Measurements from ENCODE around the gene TMEM213.
"Not testable (repeated sequence)": the region's sequence is repeated elsewhere in the genome, so short reads cannot be mapped to it uniquely, and the experiment has no call there.

TMEM213 gene

DNA sequence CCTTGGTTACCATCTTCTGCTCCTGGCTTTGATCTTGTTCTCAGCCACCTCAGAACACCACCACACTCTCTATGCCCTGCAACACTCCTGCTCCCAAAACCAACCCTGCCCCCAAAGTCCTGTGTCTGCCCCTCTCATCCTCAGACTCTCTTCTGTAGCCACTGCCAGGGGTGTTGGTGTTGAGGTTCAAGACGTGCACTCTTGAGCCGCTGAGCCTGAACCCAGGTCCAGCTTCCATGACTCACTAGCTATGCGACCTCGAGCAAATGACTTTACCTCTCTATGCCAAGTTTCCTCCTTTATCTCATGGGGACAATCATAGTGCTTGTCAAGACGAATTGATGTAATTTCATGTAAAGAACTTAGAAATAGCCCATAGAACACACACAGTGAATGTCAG lies 1.0 kb downstream of the TMEM213 start:
- no peak for DNase-seq

DNA sequence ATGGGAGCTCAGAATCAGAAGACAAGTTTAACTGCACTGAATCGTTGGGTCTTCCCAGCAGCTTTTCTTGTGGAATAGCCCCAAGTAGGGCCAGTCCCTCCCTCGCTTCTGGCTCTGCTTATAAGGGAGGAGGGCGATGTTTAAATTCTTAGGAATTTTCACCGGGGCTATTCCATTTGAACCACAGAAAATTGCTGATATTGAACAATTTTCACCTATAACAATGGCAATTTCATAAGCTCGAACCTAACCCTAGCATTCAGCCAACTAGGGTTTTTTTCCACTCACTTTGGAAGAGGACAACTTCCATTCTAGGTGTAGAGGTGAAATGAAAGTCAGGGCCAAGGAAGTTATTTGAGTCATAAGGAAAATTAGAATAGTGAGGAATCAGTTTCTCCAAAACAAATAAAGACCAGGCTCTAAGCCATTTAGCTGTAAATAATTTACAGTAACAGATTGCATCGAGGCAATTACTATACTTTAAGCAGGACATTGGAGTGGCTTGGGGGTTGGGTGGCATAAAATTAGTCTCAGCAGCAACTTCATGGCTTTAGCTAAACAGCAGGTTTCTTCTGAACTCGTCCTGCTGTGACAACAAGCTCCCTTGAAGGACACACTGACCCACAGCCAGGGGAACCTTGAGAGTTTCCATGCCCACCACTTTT lies 1.7 kb downstream of the TMEM213 start:
- DNase-seq: no peak

DNA sequence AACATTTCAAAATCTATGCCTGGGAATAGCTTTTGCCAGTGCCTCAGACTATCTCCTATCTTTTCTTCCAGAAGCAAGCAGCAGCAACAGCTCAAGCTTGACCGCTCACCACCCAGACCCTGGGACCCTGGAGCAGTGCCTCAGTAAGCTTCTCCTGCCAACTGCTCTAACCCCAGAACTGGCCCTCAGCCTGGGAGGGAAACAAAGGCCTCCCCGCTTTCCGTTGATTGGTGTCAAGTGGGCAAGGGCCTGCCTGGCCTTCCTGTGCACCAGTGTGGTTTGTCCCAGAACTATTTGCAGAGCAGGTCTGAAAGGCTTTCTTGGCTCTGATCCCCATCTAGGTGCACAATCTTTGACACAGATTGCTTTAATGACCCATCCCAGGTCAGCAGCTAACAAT lies 3.5 kb downstream of the TMEM213 start:
- no peak for DNase-seq

DNA sequence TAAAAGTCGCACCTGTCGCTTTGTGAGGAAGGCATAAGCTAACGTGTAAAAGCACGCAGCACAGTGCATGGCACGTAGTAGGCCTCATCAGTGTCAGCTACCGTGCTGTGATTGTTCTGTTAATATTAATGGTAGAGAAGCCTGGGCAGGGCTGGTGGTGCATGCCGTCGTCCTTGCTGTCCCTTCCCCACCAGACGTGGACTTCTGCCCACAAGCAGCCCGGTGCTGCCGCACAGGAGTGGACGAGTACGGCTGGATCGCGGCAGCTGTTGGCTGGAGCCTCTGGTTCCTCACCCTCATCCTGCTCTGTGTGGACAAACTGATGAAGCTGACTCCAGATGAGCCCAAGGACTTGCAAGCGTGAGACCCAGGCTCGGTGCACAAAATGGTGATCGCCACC lies 4.9 kb downstream of the TMEM213 start:
- DNase-seq: no peak

DNA sequence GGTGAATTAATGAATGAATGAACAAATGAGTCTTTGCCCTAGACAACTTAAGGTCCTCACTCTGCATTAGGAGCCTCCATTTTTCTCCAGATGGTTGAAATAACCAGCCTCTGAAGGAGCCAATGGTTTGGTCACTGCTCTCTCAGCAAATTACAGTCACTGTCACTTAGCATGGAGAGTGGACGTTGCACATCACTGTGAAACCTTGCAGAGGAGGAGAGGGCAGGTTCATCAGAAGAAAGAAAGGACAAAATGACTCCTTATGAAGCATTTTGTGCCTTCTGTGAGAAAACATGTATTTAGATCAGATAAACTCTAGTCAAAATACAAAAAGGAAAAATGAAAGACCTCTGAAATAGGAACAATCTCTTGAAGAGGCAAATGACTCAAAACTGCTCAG lies 6.8 kb downstream of the TMEM213 start:
- no peak for DNase-seq

DNA sequence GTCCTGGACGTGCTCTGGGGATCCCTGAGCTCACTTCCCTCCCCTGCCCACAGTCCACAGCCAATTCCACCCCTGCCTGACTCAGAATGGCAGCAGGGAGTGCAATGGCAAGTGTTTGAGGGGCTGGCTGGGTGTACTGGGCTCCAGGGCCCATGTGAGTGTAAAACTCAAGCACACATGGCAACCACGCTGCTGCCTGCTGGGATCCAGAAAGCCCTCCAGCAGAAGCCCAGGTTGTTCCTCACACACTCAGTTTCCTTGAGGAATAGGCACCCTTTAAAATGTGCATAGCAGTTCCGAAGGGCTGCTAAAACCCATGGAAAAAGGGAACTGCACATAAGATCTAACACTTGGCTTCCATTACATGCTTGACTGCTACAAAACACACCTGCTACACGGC lies 11.6 kb downstream of the TMEM213 start:
- DNase-seq: no peak

DNA sequence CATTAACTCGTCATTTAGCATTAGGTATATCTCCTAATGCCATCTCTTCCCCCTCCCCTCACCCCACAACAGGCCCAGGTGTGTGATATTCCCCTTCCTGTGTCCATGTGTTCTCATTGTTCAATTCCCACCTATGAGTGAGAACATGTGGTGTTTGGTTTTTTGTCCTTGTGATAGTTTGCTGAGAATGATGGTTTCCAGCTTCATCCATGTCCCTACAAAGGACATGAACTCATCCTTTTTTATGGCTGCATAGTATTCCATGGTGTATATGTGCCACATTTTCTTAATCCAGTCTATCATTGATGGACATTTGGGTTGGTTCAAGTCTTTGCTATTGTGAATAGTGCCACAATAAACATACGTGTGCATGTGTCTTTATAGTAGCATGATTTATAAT lies 13.5 kb downstream of the TMEM213 start:
- not testable (repeated sequence) for DNase-seq

DNA sequence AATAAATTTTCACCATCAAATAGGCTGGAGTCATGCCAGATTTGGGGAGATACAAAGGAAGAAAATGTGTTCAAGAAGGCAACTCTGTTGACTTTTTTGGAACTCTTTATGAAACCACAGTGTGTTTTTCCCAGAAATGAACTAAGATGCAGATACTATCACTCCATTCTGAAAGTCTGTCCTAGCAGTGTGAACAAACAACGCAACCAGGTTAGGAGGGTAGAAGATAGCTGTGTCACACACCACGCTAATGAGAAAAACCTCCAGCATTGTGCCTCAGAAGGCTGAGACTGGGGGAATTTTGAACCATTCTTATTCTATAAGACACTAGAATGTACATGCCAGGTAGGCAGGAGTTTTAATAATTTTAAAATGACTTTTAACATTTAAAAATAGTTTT lies 16.2 kb downstream of the TMEM213 start:
- DNase-seq: no peak

DNA sequence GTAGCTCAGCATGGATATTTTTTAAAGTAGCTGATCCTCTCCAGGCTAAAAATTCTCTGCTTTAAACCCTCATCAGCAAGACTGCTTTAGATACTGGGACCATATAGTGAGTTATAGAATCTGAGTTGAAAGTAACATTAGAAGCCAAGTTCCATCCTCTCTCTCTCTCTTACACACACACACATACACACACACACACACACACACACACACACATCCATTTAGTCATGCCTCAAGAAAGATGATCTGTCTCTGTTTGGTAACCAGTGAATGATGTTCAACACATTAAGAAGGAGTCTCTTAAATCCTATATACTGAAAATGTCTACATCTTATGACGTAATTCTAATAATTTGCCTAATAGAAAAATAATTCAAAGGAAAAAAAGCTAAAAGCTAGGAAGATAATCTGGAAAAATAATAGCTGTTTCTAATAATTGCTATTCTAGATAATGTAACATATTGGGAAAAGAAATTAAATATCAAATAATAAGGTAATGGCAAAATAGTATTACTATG lies 17.1 kb downstream of the TMEM213 start:
- no peak for DNase-seq

DNA sequence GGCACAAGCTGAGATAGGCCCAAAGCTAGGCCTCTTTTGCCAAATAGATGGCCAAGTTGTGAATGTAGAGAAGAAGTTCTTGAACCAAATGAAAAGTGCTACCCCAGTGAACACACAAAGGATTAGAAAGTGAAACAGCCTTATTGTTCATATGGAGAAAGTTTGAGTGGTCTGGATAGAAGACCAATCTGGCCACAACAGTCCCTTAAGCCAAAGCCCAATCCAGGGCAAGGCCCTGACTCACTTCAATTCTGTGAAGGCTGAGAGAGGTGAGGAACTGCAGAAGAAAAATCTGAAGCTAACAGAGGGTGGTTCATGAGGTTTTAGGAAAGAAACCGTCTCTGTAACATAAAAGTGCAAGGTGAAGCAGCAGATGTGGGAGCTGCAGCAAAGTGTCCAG lies 18.9 kb downstream of the TMEM213 start:
- DNase-seq: no peak

DNA sequence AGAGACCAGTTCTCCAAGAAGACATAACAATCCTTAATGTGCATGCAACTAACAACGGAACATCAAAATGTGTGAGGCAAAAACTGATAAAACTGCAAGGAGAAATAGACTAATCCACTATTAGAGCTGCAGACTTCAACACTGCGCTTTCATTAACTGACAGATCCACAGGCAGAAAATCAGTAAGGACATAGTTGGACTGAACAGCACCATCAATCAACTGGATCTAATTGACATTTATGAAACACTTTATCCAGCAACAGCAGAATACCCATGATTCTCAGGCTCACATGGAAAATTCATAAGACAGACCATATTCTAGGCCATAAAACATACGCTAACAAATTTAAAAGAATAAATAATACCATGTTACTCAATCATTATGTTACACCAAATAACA lies 21.8 kb downstream of the TMEM213 start:
- no peak for DNase-seq

DNA sequence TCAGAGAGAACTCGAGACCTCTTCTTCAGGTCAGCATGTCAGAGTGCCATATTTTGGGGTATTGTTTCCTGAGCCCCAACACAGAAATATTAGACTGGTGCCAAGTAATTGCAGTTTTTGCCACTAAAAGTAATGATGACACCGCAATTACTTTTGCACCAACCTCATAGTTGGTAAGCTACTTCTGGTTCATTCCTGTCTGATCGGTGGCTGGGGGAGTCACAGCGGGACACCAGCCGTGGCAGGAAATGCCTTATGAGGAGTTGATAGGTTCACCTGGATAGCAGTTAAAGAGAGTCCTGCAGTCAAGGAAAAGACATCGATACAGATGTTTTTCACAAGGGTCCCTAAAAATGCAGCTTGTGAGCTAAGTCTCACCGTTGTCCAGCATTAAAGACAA lies 24.1 kb downstream of the TMEM213 start:
- no peak for DNase-seq

DNA sequence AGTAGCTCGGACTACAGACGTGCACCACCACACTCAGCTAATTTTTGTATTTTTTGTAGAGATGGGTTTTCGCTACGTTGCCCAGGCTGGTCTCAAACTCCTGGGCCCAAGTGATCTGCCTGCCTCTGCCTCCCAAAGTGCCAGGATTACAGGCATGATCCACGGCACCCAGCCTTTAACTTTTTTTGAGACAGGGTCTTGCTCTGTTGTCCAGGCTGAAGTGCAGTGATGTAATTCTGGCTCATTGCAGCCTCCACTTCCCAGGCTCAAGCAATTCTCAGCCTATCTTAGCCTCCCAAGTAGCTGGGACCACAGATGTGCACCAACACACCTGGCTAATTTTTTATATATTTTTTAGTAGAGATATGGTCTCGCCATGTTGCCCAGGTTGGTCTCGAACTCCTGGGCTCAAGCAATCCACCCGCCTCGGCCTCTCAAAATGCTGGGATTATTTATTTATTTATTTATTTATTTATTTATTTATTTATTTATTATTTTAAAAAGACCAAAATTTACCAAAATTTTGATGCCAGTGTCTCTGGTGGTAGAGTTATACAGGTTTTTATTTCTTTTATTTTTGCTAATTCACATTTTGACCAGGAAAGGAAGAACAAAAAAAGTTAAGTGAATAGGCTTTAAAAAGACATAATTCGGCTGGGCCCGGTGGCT lies 25.2 kb downstream of the TMEM213 start:
- no peak for DNase-seq

DNA sequence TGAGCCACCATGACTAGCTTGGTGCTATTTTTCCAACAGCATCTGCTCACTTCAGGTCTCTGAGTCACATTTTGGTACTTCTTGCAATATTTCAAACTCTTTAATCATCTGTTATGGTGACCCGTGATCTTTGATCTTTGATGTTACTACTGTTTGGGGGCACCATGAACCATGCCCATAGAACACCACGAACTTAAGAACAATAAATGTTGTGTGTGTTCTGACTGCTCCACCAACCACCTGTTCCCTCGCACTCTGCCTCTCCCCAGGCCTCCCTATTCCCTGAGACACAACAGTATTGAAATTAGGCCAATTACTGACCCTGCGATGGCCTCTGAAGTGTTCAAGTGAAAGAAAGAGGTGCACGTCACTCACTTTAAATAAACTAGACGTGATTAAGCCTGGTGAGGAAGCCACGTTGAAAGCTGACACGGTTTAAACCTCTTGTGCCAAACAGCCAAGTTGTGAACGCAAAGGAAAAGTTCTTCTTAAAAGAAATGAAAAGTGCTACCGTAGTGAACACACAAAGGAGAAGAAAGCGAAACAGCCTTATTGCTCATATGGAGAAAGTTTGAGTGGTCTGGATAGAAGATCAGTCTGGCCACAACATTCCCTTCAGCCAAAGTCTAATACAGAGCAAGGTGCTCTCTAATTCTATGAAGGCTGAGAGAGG lies 27.4 kb downstream of the TMEM213 start:
- no peak for DNase-seq

DNA sequence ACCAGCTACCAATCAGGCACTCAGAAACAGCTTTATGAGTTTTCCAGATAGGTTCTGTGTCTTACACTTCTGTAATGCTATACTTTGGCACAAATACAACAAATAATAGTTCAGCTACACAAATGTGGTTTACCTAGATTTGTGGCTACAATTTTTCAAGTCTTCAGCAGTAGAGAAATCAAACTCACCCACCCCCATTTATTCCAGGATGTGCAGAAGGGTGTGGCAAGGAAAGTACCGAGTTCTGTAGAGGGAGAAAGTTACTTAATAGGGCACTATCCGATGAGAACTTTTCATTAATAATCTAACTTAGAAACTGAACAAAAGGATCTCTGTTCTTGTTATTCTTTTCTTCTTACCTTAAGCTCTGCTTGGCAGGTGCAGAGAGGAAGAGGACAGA lies 30.5 kb downstream of the TMEM213 start:
- DNase-seq: no peak

DNA sequence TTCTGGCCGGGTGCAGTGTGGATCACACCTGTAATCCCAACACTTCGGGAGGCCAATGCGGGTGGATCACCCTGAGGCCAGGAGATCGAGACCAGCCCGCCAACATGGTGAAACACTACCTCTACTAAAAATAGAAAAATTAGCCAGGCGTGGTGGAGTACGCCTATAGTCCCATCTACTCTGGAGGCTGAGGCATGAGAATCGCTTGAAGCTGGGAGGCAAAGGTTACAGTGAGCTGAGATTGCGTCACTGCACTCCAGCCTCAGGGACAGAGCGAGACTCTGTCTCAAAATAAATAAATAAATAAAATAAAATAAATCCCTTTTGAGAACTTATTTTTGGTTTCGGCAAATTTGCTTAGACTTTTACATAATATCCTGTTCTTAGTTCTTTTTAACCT lies 31.5 kb downstream of the TMEM213 start:
- no peak for DNase-seq

DNA sequence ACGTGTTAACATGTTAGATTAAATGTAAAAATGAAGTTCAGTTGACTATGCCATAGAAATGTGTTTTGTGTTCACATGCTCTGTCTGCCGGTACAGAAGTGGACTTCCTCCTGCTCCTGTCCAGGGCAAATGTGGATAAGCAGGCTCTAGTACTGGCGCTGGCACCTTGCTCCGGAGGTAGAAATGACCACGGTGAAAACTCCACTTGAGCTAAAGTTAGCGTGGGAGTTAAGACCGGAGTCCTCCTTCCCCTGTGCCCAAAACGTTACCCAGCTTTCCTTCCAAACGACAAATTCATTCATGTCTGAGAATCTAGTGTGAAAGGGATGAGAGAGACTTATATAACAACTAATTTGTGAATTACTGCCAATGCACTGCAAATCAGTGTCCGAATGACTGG lies 35.2 kb downstream of the TMEM213 start:
- DNase-seq: no peak

DNA sequence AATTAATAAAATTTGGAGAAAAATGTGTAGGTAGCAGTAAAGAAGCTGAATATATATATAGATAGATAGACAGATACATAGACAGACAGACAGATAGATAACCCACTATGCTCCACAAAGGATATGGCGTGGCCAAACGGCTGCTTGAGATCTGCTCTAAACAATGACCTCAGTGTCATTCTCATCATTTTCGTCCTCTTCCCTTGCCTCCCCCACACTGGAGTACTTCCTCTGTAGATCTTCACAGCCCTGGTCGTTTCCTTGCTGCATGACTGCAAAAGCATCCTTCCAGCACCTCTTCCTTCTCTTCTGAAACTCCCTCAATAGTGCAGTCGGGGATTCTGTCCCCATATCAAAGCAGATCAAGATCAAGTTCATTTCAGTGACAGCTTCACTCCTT lies 35.8 kb downstream of the TMEM213 start:
- no peak for DNase-seq

DNA sequence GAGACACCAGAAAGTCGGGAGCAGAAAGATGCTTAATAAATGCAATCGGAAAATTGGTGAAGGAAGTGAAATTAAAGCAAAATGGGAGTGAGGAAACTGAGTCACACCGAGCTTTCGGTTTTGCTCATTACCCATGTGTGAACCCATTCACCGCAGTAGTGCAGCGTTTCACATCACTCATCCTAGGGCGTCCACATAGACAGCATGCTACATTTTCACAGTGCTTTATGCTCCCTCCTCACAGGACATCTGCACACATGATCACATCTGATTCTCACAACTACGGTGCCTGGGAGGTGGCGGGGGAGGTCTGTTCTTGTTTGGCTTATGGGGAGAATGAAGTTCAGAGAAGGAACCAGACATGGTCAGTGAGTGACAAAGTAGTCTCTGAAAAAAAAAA lies 36.8 kb downstream of the TMEM213 start:
- no peak for DNase-seq

DNA sequence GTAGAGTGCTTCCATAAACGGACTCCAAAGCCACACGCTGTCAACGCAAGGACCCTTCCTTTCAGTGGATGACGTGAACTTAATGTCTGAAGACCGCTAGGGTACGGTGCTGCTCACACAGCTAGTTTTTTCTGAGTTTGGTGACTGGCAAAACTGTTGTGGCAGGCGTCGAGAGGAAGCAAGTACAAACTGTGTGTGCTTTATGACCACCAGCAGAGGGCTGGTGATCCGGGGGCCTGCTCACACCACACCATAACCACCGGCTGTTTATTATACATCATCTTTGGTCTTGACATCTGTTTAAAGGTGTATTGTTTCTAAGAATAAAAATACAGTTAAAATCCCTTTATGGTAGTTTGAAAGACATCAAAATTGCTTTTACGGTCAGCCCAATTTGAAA lies 37.3 kb downstream of the TMEM213 start:
- DNase-seq: no peak

DNA sequence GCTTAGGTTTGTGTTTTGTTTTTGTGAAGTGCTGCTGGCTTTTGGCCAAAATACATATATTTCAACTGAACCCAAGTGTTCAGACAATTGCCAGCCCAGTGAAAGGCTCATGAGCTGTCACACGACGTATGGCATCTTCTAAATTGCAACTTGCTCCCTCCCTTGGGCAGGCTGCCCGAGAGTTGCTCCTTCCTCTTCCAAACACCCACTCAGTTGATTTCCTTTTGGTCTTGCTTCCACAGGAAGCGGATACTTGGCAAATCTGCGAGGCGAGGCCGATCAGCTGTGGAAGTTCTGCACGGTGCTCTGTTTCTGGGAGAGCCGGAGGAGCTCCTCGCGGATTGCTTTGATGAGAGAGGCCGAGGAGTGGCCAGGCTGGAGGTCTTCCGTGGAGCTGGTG lies 39.8 kb downstream of the TMEM213 start:
- no peak for DNase-seq

DNA sequence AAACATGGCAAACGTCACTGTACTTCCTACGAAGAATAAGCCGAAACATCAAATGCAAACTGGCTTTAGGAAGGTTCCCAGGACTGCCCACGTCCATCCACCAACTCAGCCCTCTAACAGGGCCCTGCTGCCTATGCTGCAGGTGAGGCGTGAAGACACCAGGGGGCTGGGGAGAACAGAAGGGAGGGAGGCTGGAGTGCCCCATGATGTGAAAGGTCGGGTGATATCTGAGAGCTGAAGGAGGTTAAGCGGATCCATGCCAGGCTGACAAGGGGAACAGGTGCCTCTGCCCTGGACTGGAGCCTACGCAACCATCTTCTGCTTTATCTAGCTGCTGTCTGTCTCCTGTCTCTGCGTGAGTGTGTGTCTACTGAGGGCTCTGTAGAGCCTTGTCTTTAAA lies 40.4 kb downstream of the TMEM213 start:
- DNase-seq: no peak

DNA sequence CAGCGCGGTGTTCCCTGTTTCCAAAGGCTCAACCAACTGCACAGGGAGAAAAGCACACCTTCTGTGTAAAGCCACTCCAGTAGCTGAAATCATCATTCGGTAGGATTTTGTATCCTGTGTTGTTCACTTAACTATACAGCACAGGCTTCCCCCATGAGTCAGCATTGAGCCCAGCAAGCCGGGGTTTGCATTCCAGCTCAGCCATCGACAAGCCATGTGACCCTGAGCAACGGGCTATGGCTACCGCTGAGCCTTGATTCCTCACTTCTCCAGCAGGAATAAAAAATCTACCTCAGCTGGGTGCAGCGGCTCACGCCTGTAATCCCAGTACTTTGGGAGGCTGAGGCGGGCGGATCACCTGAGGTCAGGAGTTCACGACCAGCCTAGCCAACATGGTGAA lies 44.3 kb downstream of the TMEM213 start:
- no peak for DNase-seq

All from CD4-positive, alpha-beta T cell treated with Interleukin-21 for 1 hour (primary cell).